Nucleus accumbens (tissue), 56 donors: ENCODE results near the gene IL11.
A peak's percentile ranks its signal among the peaks of the same experiment; 100 is the strongest.
"Not testable (repeated sequence)": the region's sequence is repeated elsewhere in the genome, so short reads cannot be mapped to it uniquely, and the experiment has no call there.

ENCODE experiments used
- DNase-seq, 56 donors: peaks; one replicate each; lab custom pipeline; 2025; lab: John Stamatoyannopoulos, UW

Gene IL11

GRCh38 chr19:55339105-55339888 is 31.0 kb downstream of the IL11 start, which contains the start of gene KMT5C:
Gene KMT5C, plus strand, starts transcription at chr19:55339876. Its CDS starts 2,061 bp downstream, at chr19:55341937.
- peak; percentile 93 to 100 (median 100) for DNase-seq

- DNase-seq, result no peak
Observed at GRCh38 chr19:55336101-55336500, 34.2 kb downstream of the IL11 start.

- DNase-seq, result no peak
Observed at GRCh38 chr19:55333870-55334269, 36.4 kb downstream of the IL11 start.

GRCh38 chr19:55329791-55330190 is 40.5 kb downstream of the IL11 start:
- DNase-seq, result not testable (repeated sequence)

GRCh38 chr19:55328774-55329318 is 41.4 kb downstream of the IL11 start:
- not testable (repeated sequence) for DNase-seq

- peak in 1 of 56 donors; percentile 13 for DNase-seq
Observed at GRCh38 chr19:55325172-55325571, 45.1 kb downstream of the IL11 start, which contains the start of gene TMEM150B. Gene TMEM150B, minus strand, starts transcription at chr19:55325341. Its CDS starts 4,305 bp downstream, at chr19:55321036.

- DNase-seq, result no peak
Observed at GRCh38 chr19:55324662-55325061, 45.6 kb downstream of the IL11 start.

GRCh38 chr19:55322204-55322885 is 47.9 kb downstream of the IL11 start:
- DNase-seq, result no peak

GRCh38 chr19:55321466-55322137 is 48.7 kb downstream of the IL11 start:
- no peak for DNase-seq

- DNase-seq, result no peak
Observed at GRCh38 chr19:55320844-55321419, 49.3 kb downstream of the IL11 start.

GRCh38 chr19:55319785-55320184 is 50.5 kb downstream of the IL11 start:
- DNase-seq, result peak in 25 of 56 donors; percentile 2 to 70 (median 24)

GRCh38 chr19:55316646-55317045 is 53.6 kb downstream of the IL11 start:
- no peak for DNase-seq

GRCh38 chr19:55315956-55316525 is 54.2 kb downstream of the IL11 start:
- DNase-seq, result no peak

GRCh38 chr19:55314396-55314795 is 55.9 kb downstream of the IL11 start:
- no peak for DNase-seq
